T-helper 1 cell treated with Interleukin-12 subunit alpha and Interleukin-12 subunit beta and Interleukin-4 antibody, amounts not matched to agents 30 ng/mL and 1 ng/mL, for 36 hours (primary cell): ENCODE results near the gene OVAAL. TPM values are rescaled to one million over a fixed set of nuclear protein-coding genes. Genes with fewer than 3 reads are reported as not detected.

Experiments
- intact Hi-C: fragments of 100-400 bp; cut with micrococcal nuclease; formaldehyde crosslinking; loops from one replicate; pipeline ENCODE4 v1.15.1; 2024
- total RNA-seq: library from RNA; stranded (reverse); gene quantifications from 2 replicates; pipeline ENCODE4 v1.2.3, GENCODE V29; 2022

Gene OVAAL
- total RNA-seq, 1 donor from 2014 or later: not detected

GRCh38 chr1:180568184-180568583, 9.4 kb downstream of the OVAAL start:
- intact Hi-C loops: no loop called here

GRCh38 chr1:180571060-180571831, 12.5 kb downstream of the OVAAL start:
- intact Hi-C loops: no loop called here

GRCh38 chr1:180571832-180572636, 13.3 kb downstream of the OVAAL start:
- intact Hi-C loops: no loop called here

- intact Hi-C loops: no loop called here
These were observed 14.0 kb downstream of the OVAAL start for GRCh38 chr1:180572760-180573159.

- intact Hi-C loops: no loop called here
These were observed 15.4 kb downstream of the OVAAL start for GRCh38 chr1:180574031-180574713.

- intact Hi-C loops: no loop called here
These were observed 18.6 kb downstream of the OVAAL start for GRCh38 chr1:180577361-180577760.

- intact Hi-C loops: no loop called here
These were observed 21.3 kb downstream of the OVAAL start for GRCh38 chr1:180579961-180580611.

GRCh38 chr1:180581635-180582039, 22.9 kb downstream of the OVAAL start:
- intact Hi-C loops: no loop called here

- intact Hi-C loops: loop anchor here (1.0 to 5.0 kb wide), 2 partner anchors 47 to 83 kb away; partner anchors contain the start of genes ACBD6 and XPR1
These were observed 26.1 kb downstream of the OVAAL start for GRCh38 chr1:180584869-180585268.

- intact Hi-C loops: loop anchor here (1.0 to 5.0 kb wide), 2 partner anchors 46 to 84 kb away; partner anchors contain the start of genes ACBD6 and XPR1
These were observed 27.2 kb downstream of the OVAAL start for GRCh38 chr1:180585994-180586359.

GRCh38 chr1:180586671-180587155, 27.9 kb downstream of the OVAAL start:
- intact Hi-C loops: loop anchor here (5.0 kb wide), 1 partner anchor 84 kb away; the partner anchor contains the start of gene ACBD6

GRCh38 chr1:180588121-180588520, 29.4 kb downstream of the OVAAL start:
- intact Hi-C loops: loop anchor here (5.0 kb wide), 1 partner anchor 86 kb away; the partner anchor contains the start of gene ACBD6

- intact Hi-C loops: no loop called here
These were observed 32.1 kb downstream of the OVAAL start for GRCh38 chr1:180590889-180591288.

GRCh38 chr1:180593382-180593781, 34.6 kb downstream of the OVAAL start:
- intact Hi-C loops: no loop called here

GRCh38 chr1:180594723-180595122, 36.0 kb downstream of the OVAAL start:
- intact Hi-C loops: no loop called here

- intact Hi-C loops: no loop called here
These were observed 37.2 kb downstream of the OVAAL start for GRCh38 chr1:180595966-180596365.

- intact Hi-C loops: no loop called here
These were observed 38.8 kb downstream of the OVAAL start for GRCh38 chr1:180597520-180597919.

- intact Hi-C loops: no loop called here
These were observed 39.7 kb downstream of the OVAAL start for GRCh38 chr1:180598333-180598974.

- intact Hi-C loops: no loop called here
These were observed 41.6 kb downstream of the OVAAL start for GRCh38 chr1:180600343-180600742.

- intact Hi-C loops: no loop called here
These were observed 42.7 kb downstream of the OVAAL start for GRCh38 chr1:180601512-180601911.
